DMS79 (cell line): Measurements from ENCODE around the gene PRSS37.
A peak's percentile ranks its signal among the peaks of the same experiment; 100 is the strongest.
"Not testable (repeated sequence)": the region's sequence is repeated elsewhere in the genome, so short reads cannot be mapped to it uniquely, and the experiment has no call there.

ENCODE experiments used
- DNase-seq: peaks from one replicate; lab custom pipeline; 2025; lab: John Stamatoyannopoulos, UW

Gene PRSS37, protein sequence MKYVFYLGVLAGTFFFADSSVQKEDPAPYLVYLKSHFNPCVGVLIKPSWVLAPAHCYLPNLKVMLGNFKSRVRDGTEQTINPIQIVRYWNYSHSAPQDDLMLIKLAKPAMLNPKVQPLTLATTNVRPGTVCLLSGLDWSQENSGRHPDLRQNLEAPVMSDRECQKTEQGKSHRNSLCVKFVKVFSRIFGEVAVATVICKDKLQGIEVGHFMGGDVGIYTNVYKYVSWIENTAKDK

DNA sequence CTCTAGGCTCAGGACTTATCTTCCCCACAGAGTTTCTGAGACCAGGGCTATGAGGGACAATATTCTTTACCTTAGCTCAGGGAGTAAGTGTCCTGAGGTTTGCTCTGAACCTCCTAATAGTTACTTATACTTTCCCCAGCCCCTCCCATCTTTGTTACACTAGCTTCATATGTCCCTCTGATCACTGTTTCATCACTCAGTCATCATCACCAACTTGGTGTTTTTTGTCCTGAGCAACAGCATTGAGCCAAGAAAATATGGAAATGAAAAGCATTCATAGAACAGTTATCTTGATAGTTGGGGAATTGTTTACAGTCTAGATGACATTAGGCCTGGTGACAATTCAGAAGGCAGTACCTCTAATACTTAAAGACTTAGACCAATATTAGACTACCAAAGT lies at the start of gene PRSS37:
PRSS37 (minus strand) TSS at position 101 of the 400 bp plus-strand sequence. CDS start 436 bp downstream, outside the sequence.
- DNase-seq: no peak

DNA sequence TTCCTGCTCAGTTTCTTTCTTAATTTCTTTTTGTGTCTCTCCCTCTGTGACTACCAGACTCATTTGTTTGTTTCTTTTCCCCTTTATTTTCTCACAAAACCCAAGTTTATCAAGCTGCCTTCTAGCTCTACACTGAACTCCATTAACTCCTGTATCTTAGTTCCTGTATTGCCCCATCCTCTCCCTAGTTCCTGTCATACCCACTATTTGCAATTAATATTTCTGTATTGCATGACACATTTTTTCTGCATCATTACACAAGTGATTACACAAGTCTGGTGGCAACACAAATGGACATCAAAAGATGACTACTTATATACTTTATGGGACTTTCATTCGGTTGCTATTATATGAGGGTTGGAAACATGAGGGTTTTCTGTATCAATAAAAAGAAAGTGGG lies 48.0 kb upstream of the PRSS37 start:
- no peak for DNase-seq

DNA sequence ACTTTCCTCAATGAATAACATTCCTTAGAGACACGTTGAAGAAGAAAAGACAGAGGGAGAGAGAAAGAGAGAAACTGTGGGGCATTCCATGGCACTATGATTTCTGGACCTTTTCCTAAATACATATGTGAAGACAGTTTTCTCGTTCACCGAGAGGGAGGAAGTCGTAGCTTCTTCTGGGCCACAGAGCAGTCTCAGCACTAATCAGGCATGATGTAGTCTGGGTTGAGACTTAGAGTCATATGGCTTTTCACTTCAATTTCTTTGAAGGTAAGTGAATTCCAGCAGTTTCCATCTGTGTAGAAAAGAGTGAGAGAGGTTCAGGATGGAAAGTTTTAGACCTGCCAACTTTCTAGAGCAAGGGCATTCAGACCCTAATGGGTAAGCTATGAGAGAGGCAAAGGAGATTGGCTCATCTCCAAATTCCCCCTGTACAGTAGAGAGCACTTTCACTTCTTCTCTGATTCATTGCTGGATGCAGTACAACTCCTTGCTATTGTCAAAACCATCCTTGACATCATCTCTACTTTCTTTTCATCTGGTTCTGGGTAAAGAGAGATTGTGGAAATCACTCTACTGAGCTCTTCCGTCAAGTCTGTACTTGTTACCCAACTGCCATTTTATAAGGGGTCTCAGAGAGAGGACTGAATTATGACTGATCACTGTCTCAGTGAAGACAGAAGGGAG lies 43.4 kb upstream of the PRSS37 start:
- DNase-seq: no peak

DNA sequence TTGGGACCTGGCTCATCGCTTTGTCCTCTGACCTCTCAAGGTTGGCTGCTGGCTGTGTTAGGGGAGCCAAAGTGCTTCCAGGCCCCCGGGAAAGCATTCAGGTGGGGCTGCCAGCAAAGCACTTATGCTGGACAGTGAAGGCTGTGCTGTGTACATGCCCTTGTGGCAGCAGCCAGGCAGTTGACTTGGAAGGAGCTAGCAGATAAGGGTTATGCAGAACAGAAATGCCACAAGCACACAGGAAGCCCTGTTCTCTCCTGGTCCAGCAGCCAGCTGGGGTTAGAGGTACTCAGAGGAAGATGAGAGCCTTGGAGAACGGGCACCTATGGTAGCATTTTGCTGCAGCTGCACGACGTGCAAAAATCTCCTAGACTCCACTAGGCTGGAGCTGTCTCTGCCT lies 39.7 kb upstream of the PRSS37 start:
- no peak for DNase-seq

DNA sequence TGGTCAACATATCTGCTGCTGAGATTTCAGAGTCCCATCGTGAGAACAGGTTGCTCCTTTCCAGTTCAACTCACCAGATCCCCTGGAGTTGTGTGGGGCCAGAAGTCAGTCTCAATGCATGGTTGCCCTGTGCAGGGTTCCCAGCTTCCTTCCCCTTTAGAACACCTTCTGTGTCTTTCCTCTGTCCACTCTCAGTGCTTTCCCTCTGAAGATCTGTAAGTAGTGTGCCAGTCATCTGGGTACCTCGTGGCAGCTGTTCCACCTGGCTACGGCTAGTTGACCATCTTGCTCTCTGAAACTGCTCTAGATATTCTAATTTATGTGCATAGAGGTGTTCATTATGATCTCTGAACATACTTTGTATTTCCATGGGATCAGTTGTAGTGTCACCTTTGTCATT lies 36.1 kb upstream of the PRSS37 start:
- DNase-seq: no peak

DNA sequence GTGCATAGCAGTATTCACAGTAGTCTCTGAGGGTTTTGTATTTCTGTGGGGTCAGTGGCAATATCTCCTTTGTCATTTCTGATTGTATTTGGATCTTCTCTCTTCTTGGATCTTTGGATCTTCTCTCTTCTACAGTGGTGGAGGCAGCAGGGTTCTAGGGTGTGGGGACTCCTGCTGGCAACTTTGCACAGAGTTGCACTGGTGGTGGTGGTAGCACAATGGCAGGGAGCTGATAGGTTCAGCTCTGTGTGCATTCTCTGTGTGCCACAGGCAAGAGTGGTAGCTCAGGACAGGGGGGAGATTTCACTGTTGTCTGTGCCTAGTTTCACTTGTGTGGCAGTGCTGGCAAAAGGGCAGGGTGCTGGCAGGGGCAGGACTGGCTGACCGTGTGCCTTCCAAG lies 35.1 kb upstream of the PRSS37 start:
- no peak for DNase-seq

DNA sequence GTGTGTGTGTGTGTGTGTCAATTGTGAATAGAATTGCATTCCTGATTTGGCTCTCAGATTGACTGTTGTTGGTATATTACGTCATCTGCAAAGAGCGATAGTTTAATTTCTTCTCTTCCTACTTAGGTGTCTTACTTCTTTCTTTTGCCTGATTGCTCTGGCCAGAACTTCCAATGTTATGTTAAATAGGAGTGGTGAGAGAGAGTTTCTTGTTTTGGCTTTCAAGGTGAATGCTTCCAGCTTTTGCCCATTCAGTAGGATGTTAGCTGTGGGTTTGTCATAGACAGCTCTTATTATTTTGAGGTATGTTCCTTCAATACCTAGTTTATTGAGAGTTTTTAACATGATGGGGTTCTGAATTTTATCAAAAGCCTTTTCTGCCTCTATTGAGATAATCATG lies 34.2 kb upstream of the PRSS37 start:
- no peak for DNase-seq

DNA sequence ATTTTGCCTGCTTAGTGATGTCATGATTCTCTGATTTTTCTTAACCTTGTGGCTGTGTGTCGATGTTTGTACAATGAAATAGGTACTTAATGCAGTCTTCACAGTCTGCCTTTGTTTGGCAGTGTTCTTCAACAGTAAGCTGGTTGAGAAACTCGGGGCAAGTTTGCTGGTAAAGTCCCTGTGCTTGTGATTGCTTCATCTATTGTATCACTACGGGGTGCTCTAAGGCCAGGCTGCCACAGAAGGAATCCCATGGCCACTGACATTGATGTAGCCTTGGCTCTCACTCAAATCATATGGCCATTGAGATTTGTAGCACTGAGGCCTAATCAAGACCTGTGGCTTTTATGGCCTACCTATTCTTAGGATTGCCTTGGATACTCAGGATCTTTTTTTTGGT lies 33.5 kb upstream of the PRSS37 start:
- DNase-seq: no peak

DNA sequence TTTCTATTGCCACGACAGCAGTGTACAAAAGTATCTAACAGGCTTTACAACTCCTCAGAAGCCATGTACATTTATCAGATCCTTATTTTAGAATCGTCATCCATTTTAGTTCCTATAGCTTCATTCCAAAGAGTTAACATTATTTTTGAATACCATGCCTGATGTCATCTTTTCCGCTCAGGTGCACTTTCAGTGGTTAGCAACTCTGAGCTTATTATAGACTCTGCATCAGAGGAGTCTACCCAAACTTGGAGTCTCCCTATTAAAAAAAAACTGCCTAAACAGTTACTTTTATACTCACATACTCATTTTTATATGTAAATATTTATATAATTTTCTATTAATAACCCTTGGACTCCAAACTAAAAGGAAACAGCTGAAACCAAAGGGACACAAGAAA lies 31.6 kb upstream of the PRSS37 start:
- no peak for DNase-seq

DNA sequence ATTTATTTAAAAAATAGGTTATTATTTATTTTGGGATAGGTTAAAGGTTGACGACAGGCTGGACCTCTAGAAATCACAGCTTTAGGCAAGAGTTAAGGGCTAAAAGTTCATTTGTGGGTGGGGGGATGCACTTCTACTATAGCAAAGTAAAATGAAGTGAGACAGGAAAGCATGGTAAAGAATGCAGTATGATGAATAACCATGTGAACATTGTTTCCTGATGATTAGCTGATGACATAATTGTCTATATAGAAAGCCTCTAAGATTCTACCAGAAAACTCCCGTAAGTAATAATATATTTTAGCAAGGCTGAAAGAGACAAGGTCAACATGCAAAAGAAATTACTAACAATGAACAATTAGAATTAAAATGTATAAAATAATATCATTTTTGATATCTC lies 25.7 kb upstream of the PRSS37 start:
- no peak for DNase-seq

DNA sequence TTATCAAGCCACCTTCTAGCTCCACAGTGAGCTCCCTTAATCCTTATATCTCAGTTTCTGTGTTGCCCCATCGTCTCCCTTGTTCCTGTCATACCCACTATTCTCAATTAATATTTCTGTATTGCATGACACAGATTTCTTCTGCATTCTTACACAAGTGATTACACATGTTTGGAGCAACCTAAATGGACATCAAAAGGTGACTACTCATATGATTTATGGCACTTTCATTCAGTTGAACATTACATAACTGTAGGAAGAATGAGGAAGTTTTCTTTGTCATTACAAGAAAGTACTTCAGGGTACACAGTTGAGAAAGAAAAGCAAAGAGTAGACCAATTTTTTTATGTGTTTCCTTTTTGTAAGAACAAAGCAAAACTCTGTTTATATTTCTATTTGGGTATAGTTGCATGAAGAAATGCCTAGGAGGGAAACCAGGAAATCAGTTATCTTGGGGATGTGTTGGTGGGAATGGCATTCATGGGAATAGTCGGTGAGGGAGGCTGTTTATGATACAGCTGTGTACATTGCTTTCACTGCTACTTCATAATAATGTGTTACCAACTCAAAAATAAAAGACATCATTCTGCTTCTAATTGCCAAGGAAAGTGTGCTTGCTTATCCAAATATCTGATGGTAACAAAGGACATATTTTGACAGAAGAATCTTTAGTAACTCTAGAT lies 23.6 kb upstream of the PRSS37 start:
- DNase-seq: no peak

DNA sequence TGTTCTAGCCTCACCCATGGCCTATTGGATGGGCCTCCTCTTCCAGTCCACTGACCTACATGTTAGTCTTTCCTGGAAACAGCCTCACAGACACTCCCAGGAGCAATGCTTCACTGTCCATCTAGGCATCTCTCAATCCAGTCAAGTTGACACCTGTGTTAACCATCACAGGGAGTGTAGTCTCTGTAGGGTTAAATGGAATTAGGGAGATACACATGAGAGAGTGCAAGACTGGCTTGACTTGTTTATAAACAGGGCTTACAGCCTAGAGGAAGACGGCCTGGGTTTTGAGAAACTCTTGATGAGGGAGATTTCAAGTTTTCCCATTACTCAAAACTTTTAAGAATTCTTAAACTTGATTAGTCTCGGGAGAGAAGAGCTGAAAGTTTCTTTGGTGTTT lies 18.9 kb upstream of the PRSS37 start:
- no peak for DNase-seq

DNA sequence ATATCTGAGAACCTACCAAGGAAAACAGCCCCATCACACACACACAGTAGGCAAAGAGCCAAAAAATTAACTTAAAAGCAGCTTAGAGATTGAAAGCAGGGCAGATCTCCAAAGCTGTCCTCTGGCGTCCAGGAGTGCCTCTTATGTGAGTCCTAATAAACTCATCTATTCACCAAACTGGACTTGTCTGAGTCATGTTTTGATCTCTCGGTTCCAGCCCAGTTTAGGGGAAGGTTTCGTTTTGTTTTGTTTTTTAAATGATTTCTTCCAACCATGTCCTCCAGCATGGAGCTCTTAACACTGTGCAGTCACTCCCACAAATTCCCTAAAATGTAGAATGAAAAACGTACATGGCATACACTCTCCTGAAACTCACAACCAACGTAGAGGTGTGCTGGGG lies 6.7 kb upstream of the PRSS37 start:
- DNase-seq: peak; percentile 11

DNA sequence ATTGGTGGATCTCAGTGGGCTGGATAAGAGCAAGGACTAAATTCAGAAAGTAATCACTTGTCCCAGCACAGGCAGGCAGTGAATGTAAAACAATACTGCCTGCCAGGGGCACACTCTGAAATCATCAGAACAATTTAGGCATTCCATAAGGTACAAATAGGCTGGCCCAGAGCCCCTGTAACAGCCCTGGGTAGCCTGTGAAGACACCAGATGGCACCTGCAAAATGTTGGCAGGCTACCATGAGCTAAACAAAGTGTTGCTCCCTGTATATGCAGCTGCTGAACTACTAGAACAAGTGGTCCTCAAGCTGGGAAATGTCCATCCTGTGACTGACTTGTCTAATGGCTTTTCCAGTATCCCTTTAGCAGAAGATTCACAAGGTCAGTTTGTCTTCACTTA lies 3.0 kb upstream of the PRSS37 start:
- DNase-seq: no peak

DNA sequence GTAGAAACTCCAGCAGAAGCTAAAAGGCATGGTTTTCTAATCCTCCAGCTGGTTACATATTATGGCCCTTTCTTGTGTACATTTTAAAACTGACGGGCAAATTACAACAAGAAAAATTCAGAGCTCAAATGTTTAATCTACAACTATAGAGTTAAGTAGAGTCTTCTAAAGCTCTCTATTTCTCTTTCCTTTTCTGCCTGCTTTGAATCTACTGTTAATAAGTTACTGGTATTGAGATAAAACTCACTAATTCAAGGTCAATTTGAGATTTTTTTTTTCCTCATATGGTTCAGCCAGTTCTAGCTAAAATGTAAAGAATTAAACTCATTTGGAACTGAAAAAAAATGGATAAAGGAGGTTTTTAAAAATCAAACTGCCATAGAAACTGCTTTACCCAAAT lies 1.6 kb upstream of the PRSS37 start:
- no peak for DNase-seq

DNA sequence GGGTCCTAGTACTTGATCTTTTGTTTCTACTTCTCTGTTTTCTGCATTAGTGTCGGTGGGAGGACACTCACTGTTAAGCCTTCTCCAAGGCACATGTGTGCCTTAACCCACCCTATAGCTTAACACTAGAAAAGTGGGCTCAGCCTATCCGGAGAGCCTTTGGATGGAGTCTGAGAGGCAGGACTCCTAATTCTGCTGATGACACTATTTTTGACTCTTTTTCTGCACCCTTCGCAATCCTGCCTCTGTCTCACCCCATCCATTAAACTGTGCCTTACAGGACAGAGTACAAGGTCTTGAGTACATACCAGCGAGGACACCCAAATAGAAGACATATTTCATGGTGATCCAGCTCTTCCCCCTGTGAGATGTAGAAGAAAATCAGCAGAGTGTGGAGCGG lies 577 bp downstream of the PRSS37 start:
- no peak for DNase-seq

DNA sequence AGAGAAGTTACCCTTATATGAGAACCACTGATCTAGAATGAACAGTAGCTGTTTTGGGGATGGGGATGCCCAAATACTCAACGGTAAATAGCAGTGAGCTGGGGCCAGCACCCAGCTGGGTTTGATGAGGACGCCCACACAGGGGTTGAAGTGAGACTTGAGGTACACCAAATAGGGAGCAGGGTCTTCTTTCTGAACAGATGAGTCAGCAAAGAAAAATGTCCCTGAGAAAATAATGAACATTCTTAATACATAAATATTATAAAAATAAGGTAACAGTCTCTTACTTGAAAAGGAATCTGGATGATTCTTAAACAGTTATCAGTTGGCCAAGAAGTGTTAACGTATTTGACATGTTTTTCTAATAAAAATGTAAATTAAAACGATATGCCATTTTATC lies 2.0 kb downstream of the PRSS37 start:
- DNase-seq: no peak

DNA sequence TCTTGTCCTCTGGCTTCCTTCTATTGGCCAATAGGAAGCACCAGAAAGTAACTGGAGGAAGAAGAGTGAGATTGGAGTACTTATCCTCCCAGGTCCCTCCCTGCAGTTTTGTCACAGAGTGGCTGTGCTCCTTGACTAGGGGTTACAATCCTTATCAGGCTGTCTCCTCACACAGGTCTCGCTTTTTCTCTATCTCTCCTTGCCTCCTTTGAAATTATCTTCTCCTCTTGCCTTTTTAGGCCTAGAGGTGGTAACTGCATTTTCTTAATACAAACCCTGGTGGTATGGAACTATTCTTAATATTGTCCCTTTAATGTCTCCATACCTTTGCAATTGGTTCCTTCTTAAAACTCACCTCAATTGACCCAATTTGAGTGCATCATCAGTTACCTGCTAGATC lies 2.7 kb downstream of the PRSS37 start:
- no peak for DNase-seq

DNA sequence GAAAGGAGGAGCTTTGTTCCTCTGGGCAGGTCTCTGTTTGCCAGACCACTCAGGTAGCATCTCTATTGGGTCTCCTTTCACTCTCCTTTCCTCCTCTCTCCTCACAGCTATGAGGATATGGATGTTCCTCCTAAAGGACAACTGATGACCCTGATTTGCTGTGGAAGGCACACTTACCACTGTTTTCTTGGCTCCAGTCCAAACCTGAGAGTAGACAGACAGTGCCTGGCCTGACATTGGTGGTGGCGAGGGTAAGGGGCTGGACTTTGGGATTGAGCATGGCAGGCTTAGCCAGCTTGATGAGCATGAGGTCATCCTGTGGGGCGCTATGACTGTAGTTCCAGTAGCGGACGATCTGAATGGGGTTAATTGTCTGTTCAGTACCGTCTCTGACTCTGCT lies 3.6 kb downstream of the PRSS37 start:
- no peak for DNase-seq

DNA sequence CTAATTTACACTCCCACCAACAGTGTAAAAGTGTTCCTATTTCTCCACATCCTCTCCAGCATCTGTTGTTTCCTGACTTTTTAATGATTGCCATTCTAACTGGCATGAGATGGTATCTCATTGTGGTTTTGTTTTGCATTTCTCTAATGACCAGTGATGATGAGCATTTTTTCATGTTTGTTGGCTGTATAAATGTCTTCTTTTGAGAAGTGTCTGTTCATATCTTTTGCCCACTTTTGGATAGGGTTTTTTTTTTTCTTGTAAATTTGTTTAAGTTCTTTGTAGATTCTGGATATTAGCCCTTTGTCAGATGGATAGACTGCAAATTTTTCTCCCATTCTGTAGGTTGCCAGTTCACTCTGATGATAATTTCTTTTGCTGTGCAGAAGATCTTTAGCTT lies 18.9 kb downstream of the PRSS37 start:
- not testable (repeated sequence) for DNase-seq

DNA sequence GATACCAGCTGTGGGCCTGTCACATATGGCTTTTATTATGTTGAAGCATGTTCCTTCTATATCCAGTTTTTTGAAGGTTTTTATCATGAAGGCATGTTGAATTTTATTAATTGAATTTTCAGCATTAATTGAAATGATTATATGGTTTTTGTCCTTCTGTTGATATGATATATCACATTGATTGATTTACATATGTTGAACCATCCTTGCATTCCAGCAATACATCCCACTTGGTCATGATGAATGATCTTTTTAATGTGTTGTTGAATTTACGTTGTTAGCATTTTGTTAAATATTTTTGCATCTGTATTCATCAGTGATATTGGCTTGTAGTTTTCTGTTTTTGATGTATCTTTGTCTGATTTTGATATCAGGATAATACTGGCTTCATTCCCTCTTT lies 21.2 kb downstream of the PRSS37 start:
- DNase-seq: no peak

DNA sequence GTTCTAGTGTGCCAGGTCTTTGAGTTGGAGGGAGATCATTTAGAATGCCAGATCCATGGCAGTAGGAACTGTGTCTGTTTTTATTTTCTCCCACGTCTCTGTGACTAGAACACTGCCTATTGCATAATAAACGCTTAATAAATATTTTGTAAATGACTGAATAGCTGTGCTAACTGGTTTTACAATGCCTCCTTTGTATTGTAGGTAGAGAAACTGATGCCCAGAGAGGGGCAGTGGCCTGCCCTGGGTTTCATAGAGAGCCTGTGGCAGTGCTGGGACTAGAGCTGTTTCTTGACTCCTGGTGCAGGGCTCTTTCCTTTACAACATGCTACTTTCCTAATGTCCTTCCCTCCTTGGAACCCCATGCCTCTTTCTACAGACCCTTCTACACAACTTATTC lies 48.8 kb downstream of the PRSS37 start:
- DNase-seq: no peak

DNA sequence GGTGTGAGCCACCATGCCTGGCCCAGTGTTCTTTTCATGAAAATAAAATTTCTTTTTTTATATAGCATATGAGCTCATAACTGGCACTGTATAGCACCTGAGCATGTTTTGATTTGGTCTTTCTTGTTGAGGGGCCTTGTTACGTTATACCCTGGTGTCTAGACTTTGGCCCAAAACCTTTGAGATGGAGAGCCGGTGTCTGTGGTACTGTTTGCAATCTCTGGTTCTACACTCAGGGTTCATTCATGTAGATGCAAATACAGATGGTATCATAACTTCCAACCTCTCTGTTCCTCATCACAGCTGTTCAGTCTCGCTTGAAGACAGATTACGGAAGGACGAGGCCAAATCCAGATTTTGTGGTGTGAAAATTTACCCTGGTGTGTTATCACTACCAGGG lies 51.4 kb downstream of the PRSS37 start, which contains the start of gene TAS2R5:
TAS2R5 (plus strand) TSS at position 301 of the 400 bp plus-strand sequence. CDS start 145 bp downstream, outside the sequence.
- no peak for DNase-seq
